AG08395 (cell line): ENCODE data around the gene COL4A2.
A peak's percentile ranks its signal among the peaks of the same experiment; 100 is the strongest.

Experiments used
- DNase-seq: peaks from one replicate; pipeline ENCODE4 v3.0.0; 2012; ENCODE audit warnings: mixed read lengths, low spot score

Gene COL4A2

DNA sequence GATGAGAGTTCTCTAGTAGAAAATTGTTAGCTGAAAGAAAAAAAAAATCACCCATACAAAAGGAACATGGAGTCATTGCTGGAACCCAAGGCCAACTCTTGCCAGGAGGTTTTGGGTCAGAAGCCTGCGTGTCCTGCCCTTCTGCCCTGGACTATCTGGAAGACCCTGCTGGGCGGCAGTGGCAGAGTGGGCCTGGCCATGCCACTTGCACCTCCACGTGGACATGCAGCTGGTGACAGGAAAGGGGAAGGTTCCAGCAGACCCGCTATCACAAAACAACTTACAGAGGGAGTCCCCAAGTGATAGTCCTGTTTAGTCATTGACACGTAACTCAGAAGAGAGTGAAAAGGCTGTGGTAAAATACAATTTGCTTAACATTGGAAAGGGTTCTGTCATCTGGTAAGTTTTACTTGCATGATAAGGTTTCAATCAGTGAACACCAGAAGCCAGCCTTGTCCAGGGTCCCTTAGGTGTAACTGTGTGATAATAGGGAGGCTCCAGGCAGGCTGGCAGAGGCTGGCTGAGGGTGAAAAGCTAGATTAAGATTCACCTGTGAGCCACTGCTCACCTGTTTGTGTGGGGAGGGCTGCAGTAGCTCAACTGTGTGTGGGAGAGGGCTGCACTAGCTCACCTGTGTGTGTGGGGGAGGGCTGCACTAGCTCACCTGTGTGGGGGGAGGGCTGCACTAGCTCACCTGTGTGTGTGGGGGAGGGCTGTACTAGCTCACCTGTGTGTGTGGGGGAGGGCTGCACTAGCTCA, 47.8 kb downstream of the COL4A2 start:
- DNase-seq, result no peak

DNA sequence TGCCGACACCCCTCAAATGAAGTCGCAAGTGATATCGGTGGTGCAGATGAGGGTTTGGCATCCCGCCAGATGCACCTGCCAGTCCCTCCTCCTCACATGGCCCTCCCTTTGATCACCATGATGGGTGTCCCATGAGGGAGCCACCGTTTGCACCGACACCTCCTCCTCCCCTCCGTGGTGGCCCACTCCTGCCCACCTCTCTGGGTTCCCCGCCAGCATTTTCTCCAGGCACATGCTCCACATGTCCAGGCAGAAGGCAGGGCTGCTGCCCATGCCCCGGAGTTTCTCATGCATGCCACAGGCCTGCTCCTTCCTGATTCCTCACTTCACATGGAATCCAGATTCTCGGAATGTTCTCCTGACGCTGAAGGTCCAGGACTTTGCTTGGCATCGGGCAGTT, 49.3 kb downstream of the COL4A2 start:
- DNase-seq, result no peak

DNA sequence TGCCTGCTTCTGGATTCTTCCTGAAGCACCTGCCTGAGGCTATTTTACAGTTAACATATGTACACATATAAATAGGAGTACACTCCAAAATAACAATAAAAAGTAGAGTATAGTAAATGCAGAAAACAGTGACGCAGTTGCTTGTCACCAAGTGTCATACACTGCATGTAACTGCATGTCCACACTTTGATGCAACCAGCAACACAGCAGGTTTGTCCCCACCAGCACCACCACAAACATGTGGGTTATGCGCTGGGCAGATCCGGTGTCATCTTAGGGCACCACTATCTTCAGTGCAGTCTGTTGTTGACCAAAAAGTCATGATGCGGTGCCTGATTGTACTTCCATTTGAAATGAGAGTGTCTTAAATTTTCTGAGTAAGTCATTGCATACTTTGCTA, 51.3 kb downstream of the COL4A2 start:
- no peak for DNase-seq

DNA sequence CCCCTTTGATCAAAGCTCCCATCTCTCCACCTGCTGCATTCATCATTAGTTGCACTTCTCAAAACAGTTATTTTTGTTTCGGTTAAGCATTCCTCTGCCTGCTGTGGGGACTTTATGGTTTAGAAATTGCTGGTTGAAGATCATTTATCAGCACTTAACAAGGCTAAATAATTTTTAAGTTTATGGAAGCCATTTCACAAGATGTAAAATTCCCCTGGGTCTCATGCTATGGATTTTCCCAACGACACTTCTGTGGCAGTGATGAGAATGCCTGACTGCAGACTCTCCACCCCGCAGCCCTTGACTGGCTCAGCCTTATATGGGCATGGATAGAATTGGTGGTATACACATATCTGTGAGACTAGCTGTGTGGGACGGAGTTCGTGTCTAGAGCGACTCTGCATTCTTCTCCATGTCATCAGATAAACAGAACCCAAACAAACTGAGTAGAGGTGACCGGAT, 52.8 kb downstream of the COL4A2 start:
- no peak for DNase-seq

DNA sequence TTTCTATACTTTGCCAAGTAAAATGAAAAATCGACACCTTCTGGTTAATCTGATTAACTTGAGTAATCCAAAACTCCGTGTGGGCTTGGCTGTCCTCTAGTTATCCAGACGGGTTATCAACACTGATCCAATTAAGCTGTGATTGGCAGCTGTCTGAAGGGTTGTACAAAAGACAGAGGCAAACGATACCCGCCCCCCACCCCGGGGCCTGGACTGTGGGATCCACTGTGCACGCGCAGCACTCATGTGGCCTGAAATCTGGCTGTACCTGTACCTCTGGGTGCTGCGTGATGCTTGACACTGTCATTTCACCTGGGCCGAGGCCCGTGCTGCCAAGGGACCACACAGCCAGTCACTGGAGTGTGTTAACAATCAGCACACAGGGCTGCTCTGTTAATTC, 53.5 kb downstream of the COL4A2 start:
- DNase-seq, result no peak

DNA sequence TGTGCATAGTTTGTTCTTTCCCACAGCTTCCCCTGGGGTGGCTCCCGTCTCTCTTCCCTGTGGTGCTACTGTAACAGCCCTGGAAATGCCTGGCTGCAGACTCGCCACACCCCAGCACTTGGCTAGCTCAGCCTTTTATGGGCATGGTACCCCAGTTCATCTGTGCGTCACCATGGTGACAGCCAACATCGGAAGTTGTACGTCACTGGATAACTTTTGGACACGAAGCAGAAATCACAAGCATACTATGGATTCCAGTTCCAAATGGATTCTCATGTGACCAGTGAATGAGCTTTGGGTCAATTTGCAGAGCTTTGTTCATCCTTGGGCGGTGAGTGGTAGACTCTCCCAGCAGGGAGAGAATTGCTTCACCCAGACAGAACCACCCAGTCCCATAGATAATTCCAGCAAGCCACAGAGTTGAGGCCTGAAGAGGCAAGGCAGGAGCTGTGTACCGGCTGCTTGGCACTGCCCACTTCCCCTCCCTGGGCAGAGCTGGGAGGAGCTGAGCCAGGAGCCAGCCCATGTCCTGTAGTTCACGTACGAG, 54.4 kb downstream of the COL4A2 start:
- DNase-seq, result peak; percentile 86

DNA sequence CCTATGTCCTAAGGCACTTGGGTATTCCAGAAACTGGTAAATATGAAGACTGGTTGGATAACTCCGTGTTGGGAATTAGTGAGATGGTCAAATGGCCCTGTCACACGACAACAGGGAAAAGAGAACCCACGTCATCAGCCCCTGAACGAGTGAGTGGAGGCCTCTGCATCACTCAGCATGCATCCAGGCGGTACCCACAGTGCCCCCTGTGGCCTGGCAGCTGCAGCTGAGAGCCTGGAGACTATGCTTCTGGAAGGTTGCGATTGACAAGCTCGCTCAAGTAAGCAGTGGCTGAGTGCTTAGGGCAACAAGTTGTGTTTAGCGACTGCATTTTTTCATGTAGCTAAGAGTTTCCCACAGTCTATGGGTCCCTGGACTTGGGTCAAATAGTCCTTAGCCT, 55.9 kb downstream of the COL4A2 start:
- DNase-seq, result no peak

DNA sequence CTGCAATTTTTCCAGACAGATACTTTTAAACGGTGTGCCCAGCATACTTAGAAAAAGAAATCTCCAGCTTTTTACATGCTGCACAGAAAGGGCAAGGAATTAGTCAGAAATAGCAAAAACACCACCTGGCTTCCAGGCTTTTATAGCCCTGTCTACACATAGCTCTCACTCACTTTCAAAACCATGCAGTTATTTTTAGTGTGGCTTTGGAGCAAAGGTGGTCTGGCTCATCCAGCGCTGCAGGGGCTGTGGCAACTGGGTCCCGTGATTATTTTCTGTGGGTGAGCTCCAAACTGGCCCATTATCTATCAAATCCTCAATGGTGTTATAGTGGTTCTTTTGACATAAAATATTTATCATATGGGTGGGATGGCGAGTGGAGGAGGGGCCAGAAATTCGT, 57.0 kb downstream of the COL4A2 start:
- no peak for DNase-seq

DNA sequence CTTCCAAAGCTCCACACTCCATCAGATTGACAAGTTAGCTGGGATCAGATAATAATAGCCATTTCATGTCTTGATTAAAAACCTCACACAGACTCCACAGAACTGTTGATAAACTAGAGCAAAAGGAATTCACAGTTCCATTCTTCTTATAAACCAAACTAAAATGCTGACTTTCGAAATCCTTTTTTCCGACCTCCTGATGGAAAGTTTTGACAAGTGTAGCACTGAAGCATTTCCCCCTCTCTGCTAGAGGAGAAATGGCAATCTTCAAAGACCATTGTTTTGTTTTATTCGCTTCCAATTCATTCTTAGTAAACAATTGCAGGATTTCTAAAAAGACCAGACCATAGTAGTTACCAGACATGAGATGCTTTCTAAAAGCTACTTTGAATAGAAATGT, 58.8 kb downstream of the COL4A2 start:
- DNase-seq, result no peak

DNA sequence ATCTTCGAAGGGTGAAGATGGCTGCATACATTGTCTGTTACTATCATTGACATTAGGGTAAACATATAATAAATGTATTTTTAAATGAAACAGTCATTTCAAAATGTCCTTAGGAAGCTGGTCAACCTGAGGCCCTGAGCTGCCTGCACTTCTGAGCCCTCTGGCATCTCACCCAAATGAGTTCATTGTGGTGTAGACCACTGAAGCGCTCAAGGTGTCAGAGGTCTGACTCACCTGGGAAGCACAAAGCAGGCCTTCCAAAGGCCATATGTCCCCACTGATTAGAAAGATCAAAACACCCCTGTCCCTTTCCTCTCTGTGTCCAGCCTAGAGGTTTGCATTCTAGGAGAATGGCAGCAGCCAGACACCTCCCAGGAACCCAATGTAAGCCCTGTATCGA, 59.6 kb downstream of the COL4A2 start:
- DNase-seq, result no peak

DNA sequence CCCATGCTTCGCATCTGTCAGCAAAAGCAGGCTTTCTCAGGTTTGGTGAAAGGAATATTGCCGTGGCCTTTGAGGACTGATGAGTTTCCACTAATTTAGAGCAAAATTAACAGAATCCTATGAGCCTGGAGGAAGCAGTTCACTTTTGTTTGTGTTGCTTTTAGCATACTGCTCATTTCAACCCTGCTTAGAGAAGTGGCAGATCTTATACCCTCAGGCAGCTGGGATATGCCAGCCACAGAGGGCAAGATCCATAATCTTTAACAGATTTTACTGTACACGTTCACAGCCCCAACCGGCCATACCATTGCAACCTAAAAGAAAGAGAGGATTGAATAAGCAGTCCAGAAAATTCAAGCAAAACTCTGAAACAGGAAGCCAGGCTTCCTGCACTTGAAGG, 60.5 kb downstream of the COL4A2 start:
- DNase-seq, result no peak

DNA sequence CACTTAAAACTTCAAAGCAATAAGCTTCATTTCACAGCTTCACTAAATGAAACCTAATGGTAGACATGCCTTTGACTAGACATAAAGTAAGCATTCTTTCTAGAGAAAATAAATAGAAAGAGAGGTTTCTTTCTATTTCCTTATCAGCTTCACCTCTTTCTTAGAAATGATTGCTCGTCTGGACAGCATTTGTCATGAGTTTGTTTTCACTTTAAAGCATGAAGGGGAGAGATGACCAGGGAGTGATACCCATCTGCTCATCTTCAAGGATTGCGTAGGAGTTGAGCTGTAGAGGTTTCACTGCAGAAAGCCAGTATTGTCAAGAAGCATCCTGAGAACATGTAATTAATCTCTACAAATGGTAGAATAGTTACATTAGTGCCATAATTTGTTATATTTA, 61.3 kb downstream of the COL4A2 start:
- DNase-seq, result no peak

DNA sequence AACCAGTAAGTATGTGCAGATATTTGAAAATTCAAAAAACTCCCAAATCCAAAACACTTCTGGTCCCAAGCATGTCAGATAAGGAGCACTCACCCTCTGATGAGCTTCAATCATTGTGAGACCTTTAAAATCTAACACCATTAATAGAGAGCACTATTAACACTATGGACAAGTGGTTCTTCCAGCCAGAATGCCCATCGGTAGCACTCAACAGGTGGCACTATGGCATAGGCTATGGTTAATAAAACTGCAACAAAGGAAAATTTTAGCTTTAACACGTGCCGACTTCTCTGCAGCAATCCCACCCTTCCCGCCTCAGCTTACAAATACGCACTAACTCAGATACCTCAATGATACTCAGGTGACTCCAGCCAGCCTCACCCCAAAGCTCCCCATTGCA, 62.3 kb downstream of the COL4A2 start:
- no peak for DNase-seq

DNA sequence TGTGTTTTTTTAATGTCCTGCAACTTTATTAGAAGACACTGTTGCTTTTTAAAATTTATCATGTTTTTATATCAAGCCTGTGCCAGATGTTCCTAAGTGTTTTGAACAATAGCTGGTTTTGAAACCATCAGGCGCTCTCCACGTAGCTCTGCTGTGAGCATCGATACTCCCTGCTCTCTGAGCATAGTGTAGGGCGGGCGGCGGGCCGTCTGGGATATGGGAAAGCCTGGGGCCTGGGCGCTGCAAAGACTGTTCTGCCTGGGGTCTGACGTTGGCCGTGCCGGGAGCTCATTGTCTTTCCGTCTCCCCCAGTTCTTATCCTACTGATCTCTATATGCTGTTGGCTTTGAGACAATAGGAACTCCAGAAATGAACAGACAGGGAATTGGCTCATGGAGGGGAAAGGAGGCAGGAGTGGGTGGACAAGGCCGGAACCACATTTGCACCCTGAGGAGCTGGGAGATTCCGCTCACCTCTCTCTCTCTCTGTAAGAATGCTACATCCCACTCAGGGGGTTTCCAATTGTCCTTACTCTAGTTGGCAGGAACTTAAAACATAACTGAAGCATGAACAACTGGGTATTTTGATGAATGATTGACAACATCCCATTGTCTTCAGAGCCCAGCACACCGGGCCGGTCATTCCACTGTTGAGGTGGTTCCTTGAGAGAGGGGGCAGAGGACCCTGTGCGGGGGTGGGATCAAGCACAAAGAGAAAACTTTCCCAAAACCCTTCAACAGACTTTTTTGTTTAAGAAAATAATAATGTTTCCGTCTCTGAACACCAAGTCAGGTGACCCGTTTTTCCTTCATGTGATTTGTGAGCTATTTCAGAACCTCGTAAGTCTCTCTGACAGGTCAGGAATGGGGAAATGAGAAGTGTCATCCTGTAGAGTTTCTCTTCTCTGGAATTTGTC, 64.7 kb downstream of the COL4A2 start:
- no peak for DNase-seq

DNA sequence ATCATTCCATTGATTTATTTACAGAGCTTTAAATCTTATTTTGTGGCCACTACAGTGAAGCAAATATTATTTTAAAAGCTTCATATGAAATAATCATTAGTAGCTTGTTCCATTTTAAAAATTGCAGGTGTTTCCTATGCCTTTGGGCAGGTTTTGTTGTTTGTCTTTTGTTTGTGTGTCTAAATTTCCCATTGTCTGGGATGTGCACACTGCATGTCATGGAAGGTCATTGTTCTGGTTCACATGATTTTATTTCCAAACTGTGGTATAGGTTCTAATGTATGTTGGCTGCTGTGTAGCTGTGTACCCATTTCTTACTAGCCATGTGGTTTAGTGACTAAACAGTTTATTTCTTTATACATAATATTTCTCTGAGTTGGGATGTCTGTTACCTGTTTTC, 65.6 kb downstream of the COL4A2 start:
- DNase-seq, result no peak

DNA sequence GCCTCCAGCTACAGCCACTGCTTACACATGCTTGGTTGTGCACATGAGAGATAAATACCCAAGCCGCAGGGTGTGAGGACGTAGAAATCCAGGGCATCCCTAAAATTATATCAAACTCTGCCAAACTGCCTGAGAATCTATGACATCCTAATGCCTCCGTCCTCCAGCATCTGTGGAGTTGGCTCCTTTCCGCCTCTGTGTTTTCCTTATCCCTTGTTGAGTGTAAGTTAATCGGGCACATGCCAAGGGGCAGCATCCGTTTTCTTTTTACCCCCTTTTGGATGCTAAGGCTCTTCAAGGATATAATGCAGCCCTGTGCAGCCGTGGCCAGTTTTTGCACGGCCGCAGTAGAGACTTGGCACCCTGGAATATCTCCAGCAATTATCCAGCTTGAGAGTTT, 66.5 kb downstream of the COL4A2 start:
- no peak for DNase-seq

DNA sequence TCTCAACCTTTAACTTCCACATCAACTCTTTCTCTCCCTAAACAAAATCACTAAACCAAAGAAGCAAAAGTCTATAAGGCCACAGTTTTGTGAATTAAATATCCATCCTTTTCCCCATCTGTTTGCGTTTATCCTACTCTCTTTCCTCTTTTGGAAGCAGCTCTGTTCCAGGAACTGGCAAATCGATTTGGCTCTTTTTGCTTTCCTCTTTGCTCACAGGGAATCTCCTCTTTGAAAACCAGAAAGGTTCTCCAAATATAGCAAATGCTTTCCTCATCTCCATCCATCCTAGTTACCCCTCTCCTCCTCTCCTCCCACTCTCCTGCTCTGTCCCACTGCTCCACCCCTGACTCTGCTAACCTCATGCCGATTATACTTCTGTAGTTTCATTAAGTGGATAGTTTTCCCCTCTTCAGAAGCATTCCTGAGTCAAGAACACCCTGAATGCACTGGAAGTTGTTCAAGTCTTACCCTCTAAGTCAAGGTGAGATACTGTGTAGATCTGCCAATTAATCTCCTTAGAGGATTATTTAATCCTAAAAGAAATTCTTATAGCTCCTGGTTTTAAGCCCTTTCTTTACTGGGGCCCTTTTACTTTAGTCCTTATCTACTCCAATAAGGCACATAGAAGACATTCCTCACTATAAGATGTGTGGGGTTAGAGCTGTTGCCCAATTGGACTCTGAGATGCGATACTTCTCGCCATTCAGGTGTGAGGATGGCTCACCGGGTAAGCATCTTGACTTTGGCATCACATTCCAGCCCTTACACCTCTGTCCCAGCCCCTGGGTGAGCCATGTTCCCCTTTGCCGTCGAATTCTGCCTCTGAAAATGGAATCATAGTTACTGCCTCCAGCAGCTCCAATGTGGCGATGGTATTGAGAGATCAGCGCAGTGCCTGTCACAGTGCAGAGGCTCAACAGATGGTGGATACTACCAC, 67.6 kb downstream of the COL4A2 start:
- DNase-seq, result no peak

DNA sequence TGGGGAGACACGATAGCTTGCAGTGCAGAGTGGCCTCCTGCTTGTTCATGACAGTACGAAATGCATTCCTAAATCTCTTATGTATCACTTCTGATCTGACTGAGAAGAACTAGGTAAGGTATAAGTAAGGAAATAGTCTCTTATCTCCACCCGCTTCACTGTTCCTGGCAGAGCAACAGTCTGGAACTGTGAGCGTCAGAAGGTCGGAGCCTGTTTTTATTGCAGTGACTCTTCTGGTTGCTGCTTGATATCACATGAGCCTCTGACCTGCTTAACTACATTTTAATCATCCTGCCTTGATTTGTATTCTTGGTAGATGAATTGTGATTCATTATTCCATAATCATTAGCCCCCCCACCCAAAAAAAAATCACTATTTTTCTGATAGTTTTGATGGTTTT, 69.0 kb downstream of the COL4A2 start:
- no peak for DNase-seq

DNA sequence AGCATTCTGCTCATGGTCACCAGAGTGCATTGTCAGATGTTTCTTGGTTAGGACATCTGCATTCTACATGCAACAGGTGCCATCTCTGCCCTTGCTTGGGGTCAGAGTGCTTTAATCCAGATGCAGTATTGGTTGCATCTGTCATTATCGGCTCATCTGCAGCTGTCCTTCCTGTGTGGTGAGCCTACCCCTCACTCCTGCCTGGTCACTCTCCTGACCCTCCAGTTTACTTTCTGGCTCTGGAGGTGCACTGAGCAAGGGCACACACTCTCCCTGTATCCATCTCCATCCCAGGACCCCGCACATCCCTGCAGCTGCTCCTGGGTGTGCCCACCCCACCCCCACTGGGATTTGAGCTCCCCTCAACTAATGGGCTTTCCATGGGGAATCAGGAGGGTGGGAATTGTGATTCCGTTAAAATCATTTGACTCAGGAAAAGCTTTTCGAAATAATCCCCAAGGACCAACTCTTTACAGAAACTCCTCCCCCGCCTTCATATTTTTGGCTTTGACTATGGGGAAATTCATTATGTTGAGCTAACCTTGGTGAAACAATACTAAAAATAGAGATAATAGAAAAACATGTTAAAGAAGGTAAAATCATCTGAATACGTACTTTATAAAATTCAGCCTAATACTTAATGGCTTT, 70.2 kb downstream of the COL4A2 start:
- DNase-seq, result no peak

DNA sequence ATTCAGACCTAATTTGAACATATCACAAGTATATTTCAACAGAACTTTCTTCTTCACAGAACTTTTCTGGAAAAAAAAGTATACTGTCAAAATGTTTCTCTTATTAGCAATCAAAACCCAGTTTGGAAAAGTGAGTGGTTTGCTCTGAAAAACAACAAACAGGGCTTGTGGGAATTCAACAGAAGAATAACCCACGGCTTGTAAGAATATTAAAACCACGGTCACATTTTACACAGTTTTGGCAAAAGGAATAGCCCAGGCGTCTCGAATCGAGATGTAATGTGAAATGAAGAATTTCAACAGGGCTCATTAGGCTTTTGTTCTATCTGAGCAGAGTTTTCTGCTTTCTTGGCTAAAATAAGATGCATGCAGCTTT, 70.7 kb downstream of the COL4A2 start:
- no peak for DNase-seq

DNA sequence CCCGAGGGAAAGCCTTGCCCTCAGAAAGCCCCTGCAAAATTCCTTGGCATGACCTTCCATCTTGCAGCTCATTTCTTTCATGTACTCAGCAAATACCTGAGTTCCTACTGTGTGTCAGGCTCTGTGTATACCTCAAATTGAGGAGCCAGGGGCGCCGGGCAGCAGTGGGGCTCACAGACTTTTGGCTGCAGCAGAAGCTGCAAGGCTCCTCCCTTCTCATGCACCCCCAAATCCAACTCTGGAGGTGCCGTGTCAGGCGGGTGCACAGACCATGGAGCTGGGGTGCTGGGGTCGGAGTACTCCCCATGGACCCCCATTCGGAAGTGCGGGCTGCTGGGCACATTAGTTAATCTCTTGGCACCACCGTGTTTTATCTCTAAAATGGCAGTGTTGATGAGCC, 72.3 kb downstream of the COL4A2 start:
- no peak for DNase-seq
